ENCODE data around the gene C2CD2.
"Not testable (repeated sequence)": the region's sequence is repeated elsewhere in the genome, so short reads cannot be mapped to it uniquely, and the experiment has no call there.

C2CD2 gene

GRCh38 chr21:41995577-41995976, 41.8 kb upstream of the C2CD2 start:
- POLR2A ChIA-PET: no interaction called here
- CTCF ChIA-PET: interaction anchor here (0.9 kb wide), 1 partner anchor 10 kb away, joined by 5 read pairs; no protein-coding TSS in a partner anchor
- no peak for TF ChIP-seq CTCF (IDR thresholded peaks at IDR 0.05; ENCODE audit: control extremely low read depth, extremely low read depth, low read depth, missing control alignments)
- DNase-seq (ENCODE audit: extremely low spot score): no peak

- CTCF ChIA-PET: interaction anchor here (1.7 kb wide), 1 partner anchor 11 kb away, joined by 4 read pairs; no protein-coding TSS in a partner anchor
- POLR2A ChIA-PET: not testable (repeated sequence)
Measured at GRCh38 chr21:41994613-41995012, 40.8 kb upstream of the C2CD2 start.

DNA sequence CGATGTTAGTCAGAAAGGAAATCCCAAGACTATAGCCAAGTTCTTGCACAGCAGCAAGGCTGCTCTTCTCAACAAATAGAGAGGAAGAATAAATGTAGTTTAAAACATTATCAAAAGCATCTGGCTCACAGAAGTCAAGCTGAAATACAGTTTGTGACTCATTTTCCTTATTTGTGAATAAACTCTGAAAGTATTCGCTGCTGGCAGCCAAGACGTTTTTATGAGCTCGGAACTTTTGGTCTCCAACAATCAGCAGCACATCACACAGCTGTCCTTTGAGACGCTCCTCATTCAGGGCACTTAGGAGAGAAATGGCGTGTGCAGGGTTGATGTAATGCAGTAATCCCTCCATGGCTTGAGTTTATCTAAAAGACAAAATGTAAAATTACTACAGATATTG, 39.9 kb upstream of the C2CD2 start:
- no peak for DNase-seq (ENCODE audit: extremely low spot score)
- no peak for TF ChIP-seq CTCF (IDR thresholded peaks at IDR 0.05; ENCODE audit: control extremely low read depth, extremely low read depth, low read depth, missing control alignments)
- CTCF ChIA-PET: interaction anchor here (1.7 kb wide), 1 partner anchor 10 kb away, joined by 4 read pairs; no protein-coding TSS in a partner anchor
- POLR2A ChIA-PET: no interaction called here

More at GRCh38 chr21:41994613-41995012, 40.8 kb upstream of the C2CD2 start:
- DNase-seq (ENCODE audit: extremely low spot score): not testable (repeated sequence)

GRCh38 chr21:41992576-41992975, 38.8 kb upstream of the C2CD2 start:
- no peak for DNase-seq (ENCODE audit: extremely low spot score)
- no peak for TF ChIP-seq CTCF (IDR thresholded peaks at IDR 0.05; ENCODE audit: control extremely low read depth, extremely low read depth, low read depth, missing control alignments)
- POLR2A ChIA-PET: no interaction called here
- CTCF ChIA-PET: interaction anchor here (1.0 to 1.3 kb wide), 2 partner anchors 13 to 81 kb away, joined by 3 read pairs; no protein-coding TSS in a partner anchor

DNA sequence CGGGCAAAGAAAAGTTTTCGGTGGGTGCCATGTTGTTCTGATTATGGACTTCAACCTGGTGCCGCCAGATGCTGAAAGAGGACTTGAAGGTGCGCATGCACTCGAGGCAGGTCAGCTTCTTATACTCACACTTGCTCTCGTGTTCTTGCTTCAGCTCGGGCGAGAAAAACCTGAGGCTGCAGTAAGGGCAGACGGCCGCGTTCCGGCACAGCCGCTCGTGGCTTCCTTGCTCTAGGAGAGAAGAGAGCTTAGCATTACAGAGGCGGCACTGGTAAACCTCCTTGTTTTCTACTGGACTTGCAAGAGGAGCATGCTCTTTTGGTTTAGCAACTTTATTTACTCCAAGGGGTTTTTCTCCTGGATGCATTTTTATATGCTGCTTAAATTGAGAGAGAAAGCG, 37.8 kb upstream of the C2CD2 start:
- CTCF ChIA-PET: interaction anchor here (1.3 to 1.5 kb wide), 2 partner anchors 81 to 126 kb away, joined by 3 to 4 read pairs; no protein-coding TSS in a partner anchor
- POLR2A ChIA-PET: no interaction called here
- no peak for DNase-seq (ENCODE audit: extremely low spot score)
- TF ChIP-seq CTCF (IDR thresholded peaks at IDR 0.05; ENCODE audit: control extremely low read depth, extremely low read depth, low read depth, missing control alignments): no peak

DNA sequence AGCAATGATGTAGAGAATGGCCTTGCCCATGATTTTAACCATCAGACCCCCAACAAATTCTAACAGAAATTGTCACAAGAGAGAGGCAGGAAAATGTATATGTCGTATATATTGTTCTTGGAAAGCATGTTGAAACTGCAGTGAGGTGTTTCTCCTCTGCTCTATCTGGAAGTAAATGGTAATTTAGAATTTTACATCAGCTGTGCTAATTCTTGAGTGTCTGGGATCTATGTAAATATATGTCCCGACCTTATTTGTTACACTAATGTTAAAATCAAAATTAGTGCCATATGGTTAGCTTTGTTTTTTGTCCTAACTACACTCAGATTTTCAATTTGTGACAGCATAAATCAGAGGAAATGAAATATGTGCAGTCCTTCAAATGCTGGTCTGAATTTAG, 35.9 kb upstream of the C2CD2 start:
- CTCF ChIA-PET: interaction anchor here (1.2 kb wide), 1 partner anchor 28 kb away, joined by 3 read pairs; no protein-coding TSS in a partner anchor
- POLR2A ChIA-PET: no interaction called here
- DNase-seq (ENCODE audit: extremely low spot score): no peak
- no peak for TF ChIP-seq CTCF (IDR thresholded peaks at IDR 0.05; ENCODE audit: control extremely low read depth, extremely low read depth, low read depth, missing control alignments)

- CTCF ChIA-PET: no interaction called here
- TF ChIP-seq CTCF (IDR thresholded peaks at IDR 0.05; ENCODE audit: control extremely low read depth, extremely low read depth, low read depth, missing control alignments): no peak
- POLR2A ChIA-PET: no interaction called here
- no peak for DNase-seq (ENCODE audit: extremely low spot score)
Measured at GRCh38 chr21:41987310-41987709, 33.5 kb upstream of the C2CD2 start.

All from GM10248 (cell line).